HUES64 (cell line): ENCODE measurements around the gene GPR137.

Source experiments
- H3K27ac ChIP-seq: 2 replicates; pipeline ENCODE4 v1.7.0; 2013; ENCODE audit warnings: low read depth, low read length, inconsistent platforms
- H3K27me3 ChIP-seq: 2 replicates; pipeline ENCODE4 v1.6.1; 2013; ENCODE audit warnings: mild to moderate bottlenecking, low read length; ENCODE audit not compliant: insufficient read depth
- H3K36me3 ChIP-seq: 2 replicates; pipeline ENCODE4 v1.6.1; 2013; ENCODE audit warnings: mild to moderate bottlenecking, low read length; ENCODE audit not compliant: insufficient read depth
- H3K4me1 ChIP-seq: 2 replicates; pipeline ENCODE4 v1.6.1; 2013; ENCODE audit warnings: mild to moderate bottlenecking, low read length, moderate library complexity; ENCODE audit not compliant: insufficient read depth
- H3K4me3 ChIP-seq: 2 replicates; pipeline ENCODE4 v1.5.1; 2013; ENCODE audit warnings: mild to moderate bottlenecking, low read length, moderate library complexity
- H3K9ac ChIP-seq: 2 replicates; pipeline ENCODE4 v1.6.1; 2013; ENCODE audit warnings: mild to moderate bottlenecking, low read depth, low read length
- H3K9me3 ChIP-seq: 2 replicates; pipeline ENCODE4 v1.6.1; 2013; ENCODE audit warnings: low read depth, low read length; ENCODE audit not compliant: insufficient read depth
- WGBS: fragments of 150-250, 120-280 bp; methylation state at CpG from one replicate; pipeline ENCODE4 v1.1.7; 2013; ENCODE audit warnings: missing lambda C conversion rate; 5-methylcytosine and 5-hydroxymethylcytosine counted together

The GPR137 gene

DNA sequence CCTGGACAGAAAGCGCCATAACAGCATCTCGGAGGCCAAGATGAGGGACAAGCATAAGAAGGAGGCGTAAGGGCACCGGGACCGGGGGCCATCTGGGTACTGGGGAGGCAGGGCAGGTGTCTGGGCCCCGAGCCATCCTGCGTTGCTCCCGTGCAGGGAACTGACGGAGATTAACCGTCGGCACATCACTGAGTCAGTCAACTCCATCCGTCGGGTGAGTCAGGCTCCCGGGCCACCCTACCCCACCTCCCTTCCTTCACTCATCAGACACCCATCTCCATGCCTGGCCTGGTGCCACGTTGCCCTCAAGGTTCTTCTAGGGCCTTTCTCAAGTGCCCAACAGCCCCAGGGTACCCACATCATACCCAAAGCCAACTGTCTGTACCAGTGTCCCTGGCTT is 19.3 kb upstream of the GPR137 start:
- 96% methylated on average over 15 of the region's 15 CpGs for WGBS
- H3K36me3 ChIP-seq, result peaks cover 51% of the 10 kb centered on the region

DNA sequence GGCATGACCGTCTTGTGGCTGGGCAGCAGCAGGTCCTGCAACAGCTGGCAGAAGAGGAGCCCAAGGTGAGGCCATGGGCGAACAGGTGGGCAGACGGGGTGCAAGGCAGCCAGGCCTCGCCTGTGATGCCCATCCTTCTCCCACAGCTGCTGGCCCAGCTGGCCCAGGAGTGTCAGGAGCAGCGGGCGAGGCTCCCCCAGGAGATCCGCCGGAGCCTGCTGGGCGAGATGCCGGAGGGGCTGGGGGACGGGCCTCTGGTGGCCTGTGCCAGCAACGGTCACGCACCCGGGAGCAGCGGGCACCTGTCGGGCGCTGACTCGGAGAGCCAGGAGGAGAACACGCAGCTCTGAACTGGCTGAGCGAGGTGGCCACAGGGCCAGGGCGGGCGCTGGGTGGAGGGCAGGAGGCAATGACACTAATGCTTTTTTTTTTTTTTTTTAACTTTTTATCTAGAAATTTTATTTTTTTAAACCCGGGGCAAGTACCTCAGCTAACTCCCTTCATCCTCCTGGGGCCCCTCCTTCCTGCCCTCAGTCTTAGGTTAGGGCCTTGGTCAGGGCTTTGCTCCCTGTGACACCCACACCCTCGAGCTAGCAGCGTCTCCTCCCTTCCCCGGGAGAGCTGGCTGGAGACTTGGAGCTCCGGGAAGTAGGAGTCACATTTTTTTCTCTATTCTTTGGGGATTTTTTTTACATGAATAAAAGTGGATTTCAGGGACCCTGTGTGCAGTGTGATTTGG is 18.3 kb upstream of the GPR137 start:
- peaks cover 12% of the 10 kb centered on the region; the same call in 1 of the 2 replicates for H3K4me1 ChIP-seq
- 92% methylated on average over 27 of the region's 27 CpGs for WGBS
- H3K9ac ChIP-seq, result no peak overlapping the region
- no peaks in the 10 kb centered on the region for H3K9me3 ChIP-seq
- H3K36me3 ChIP-seq, result peaks cover 41% of the 10 kb centered on the region
- H3K4me3 ChIP-seq, result no peak overlapping the region
- H3K27ac ChIP-seq, result no peak overlapping the region; the same call in 1 of the 2 replicates
- H3K27me3 ChIP-seq, result no peaks in the 10 kb centered on the region

More for the DNA sequence above, 19.3 kb upstream of the GPR137 start:
- no peak overlapping the region for H3K4me3 ChIP-seq
- H3K9ac ChIP-seq, result no peak overlapping the region
- H3K9me3 ChIP-seq, result no peaks in the 10 kb centered on the region
- H3K27ac ChIP-seq, result no peak overlapping the region
- H3K4me1 ChIP-seq, result peaks cover 9% of the 10 kb centered on the region; the same call in 1 of the 2 replicates
- H3K27me3 ChIP-seq, result no peaks in the 10 kb centered on the region

GRCh38 chr11:64268025-64268892 is 17.4 kb upstream of the GPR137 start:
- peak overlapping the region; percentile 85 for H3K9ac ChIP-seq
- H3K4me3 ChIP-seq, result peak overlapping the region; percentile 86
- H3K9me3 ChIP-seq, result no peaks in the 10 kb centered on the region
- 84% methylated on average over 23 of the region's 23 CpGs for WGBS
- peaks cover 10% of the 10 kb centered on the region; the same call in 1 of the 2 replicates for H3K4me1 ChIP-seq
- peak overlapping the region; percentile 95; the same call in 1 of the 2 replicates for H3K27ac ChIP-seq
- no peaks in the 10 kb centered on the region for H3K27me3 ChIP-seq
- peaks cover 33% of the 10 kb centered on the region for H3K36me3 ChIP-seq

DNA sequence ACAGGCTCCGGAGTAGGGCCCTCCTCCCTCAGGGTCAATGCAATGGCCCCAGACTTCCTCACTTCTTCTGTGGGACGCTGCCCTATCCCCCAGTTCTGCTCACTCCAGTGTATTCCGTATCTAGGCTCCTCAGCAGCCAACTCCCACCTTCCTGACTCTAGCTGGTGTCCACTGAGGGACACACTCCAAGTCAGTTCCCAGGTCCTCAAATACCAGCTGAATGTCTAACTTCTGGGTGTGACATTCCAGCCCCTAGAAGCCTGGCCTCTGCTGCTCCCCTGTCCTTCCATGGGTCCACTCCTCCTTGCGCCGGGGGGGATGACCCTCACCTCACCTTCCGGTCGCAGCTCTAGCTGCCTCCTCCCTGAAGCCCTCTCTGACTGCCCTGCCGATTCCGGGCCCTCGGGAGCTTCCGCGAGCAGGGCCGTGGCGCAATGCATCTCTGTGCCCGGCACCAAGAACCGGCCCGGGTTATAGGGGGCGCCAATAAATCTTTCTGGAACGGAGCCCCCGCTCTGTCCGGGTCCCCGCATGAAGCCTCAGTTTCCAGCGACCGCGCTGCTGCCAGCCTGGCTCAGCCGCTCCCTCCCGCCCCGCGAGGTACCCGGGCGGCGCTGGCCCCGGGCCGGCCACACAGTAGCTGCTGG is 16.6 kb upstream of the GPR137 start:
- WGBS, result 3% methylated on average over 34 of the region's 34 CpGs
- Histone ChIP-seq H3K9me3 (no peaks in the 10 kb centered on the region), H3K9ac (peak overlapping the region; percentile 85), H3K27ac (peak overlapping the region; percentile 95), H3K4me1 (peaks cover 7% of the 10 kb centered on the region; the same call in 1 of the 2 replicates), H3K4me3 (peak overlapping the region; percentile 86), H3K27me3 (no peaks in the 10 kb centered on the region), H3K36me3 (peaks cover 26% of the 10 kb centered on the region)

- Histone ChIP-seq H3K9me3 (no peaks in the 10 kb centered on the region), H3K27ac (peak overlapping the region; percentile 95), H3K9ac (peak overlapping the region; percentile 89), H3K4me1 (peaks cover 7% of the 10 kb centered on the region; the same call in 1 of the 2 replicates), H3K4me3 (peak overlapping the region; percentile 86), H3K36me3 (peaks cover 19% of the 10 kb centered on the region), H3K27me3 (no peaks in the 10 kb centered on the region)
- WGBS, result under 1% methylated on average over 58 of the region's 58 CpGs
Observed at GRCh38 chr11:64269540-64270220, 16.0 kb upstream of the GPR137 start.

DNA sequence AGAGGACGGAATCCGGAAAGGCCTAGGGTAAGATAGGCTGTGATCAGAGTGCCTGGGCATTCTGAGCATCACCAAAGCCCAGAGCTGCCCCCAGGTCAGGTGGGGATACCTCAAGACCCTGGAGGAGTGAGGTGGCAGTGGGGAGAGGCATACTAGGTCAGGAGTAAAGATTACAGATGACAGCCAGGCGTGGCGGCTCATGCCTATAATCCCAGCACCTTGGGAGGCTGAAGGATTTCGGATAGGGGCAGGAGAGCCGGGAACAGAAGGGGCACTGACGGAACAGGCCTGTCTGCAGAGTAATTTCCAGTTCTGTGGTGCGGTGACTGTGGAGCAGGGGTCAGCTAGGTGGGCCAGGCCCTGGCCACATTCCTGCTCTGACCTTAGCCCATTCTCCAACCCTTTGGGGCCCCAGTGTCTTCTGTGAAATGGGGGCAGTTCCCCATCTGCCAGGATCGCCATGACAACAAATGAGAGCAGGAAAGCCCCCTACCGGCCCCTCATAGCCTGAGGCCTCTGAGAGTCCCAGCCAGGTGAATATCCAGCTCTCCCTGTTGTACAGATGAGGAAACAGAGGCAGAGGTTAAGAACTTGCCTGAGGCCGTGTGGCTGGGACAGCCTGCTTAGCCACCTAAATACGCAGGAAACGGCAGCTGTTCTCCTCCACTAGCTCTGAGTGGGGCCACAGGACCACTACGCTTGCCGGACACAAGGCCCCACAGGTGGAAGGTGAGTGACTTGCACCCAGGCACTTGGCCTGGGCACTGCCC is 10.4 kb upstream of the GPR137 start:
- H3K36me3 ChIP-seq, result peaks cover 24% of the 10 kb centered on the region
- no peak overlapping the region for H3K9ac ChIP-seq
- H3K27me3 ChIP-seq, result no peaks in the 10 kb centered on the region
- 84% methylated on average over 15 of the region's 15 CpGs for WGBS
- peaks cover 12% of the 10 kb centered on the region; the same call in 1 of the 2 replicates for H3K4me1 ChIP-seq
- H3K4me3 ChIP-seq, result no peak overlapping the region
- H3K9me3 ChIP-seq, result no peaks in the 10 kb centered on the region
- no peak overlapping the region for H3K27ac ChIP-seq

DNA sequence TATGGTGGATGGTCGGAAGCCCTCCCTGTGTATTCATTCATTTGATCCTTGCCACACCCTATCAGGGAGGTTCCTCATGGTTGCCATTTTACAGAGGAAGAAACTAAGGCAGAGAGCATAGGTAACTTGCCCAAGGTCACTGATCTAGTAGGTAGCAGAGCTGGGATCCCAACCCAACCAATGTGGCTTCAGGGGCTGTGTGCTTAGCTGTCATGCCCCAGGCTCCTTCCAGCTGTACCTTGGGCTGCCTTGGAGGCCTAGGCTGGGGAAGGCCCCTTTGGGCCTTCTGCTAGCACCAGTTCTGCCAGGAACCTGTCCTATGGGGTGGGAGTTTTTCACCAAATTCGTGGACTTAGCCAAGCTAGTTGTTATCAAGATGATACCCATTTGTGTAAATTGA is 9.8 kb upstream of the GPR137 start:
- H3K36me3 ChIP-seq, result peaks cover 24% of the 10 kb centered on the region
- H3K4me1 ChIP-seq, result peaks cover 12% of the 10 kb centered on the region; the same call in 1 of the 2 replicates
- no peaks in the 10 kb centered on the region for H3K27me3 ChIP-seq
- no peak overlapping the region for H3K27ac ChIP-seq
- H3K9me3 ChIP-seq, result no peaks in the 10 kb centered on the region
- WGBS, result 77% methylated on average over 2 of the region's 2 CpGs
- H3K4me3 ChIP-seq, result no peak overlapping the region
- H3K9ac ChIP-seq, result no peak overlapping the region

- Histone ChIP-seq H3K4me1 (peaks cover 11% of the 10 kb centered on the region; the same call in 1 of the 2 replicates), H3K27ac (no peak overlapping the region), H3K9ac (no peak overlapping the region), H3K36me3 (peaks cover 25% of the 10 kb centered on the region), H3K9me3 (no peaks in the 10 kb centered on the region), H3K4me3 (no peak overlapping the region), H3K27me3 (no peaks in the 10 kb centered on the region)
- 88% methylated on average over 17 of the region's 17 CpGs for WGBS
Observed at GRCh38 chr11:64276653-64277431, 8.8 kb upstream of the GPR137 start.

GRCh38 chr11:64278576-64279190 is 7.0 kb upstream of the GPR137 start:
- Histone ChIP-seq H3K9me3 (no peaks in the 10 kb centered on the region), H3K4me3 (no peak overlapping the region), H3K27me3 (no peaks in the 10 kb centered on the region), H3K36me3 (peaks cover 28% of the 10 kb centered on the region), H3K4me1 (0 out of 2 replicates have a peak, but pooled peaks cover 9% of the 10 kb centered on the region), H3K27ac (no peak overlapping the region), H3K9ac (no peak overlapping the region)
- 84% methylated on average over 8 of the region's 8 CpGs for WGBS
